Thyroid gland (tissue), 4 donors: ENCODE results near the gene ABLIM1.

Experiments
- CTCF ChIP-seq, 6 experiments: fragments of 200-600 bp in 3 of 6; fragments of 450-650 bp in 3 of 6; sonication (generic) in 3 of 6; IDR thresholded peaks; one replicate each; pipeline ENCODE4 v1.5.1; 2016 to 2019; ENCODE audit warnings: antibody characterized with exemption in 6 of 6, mild to moderate bottlenecking in 2 of 6, inconsistent platforms in 1 of 6, moderate library complexity in 1 of 6
- POLR2A ChIP-seq, 2 donors: fragments of 450-650 bp; IDR thresholded peaks; one replicate each; pipeline ENCODE4 v1.6.1; 2017; ENCODE audit warnings: antibody characterized with exemption in 2 of 2, mild to moderate bottlenecking in 2 of 2, moderate library complexity in 1 of 2

GRCh38 chr10:114556236-114557122, 101.6 kb downstream of the ABLIM1 start:
- TF ChIP-seq CTCF (IDR thresholded peaks at IDR 0.05) (no peak), POLR2A (IDR thresholded peaks at IDR 0.05) (no peak)
